HUES64 (cell line): Measurements from ENCODE around the gene OR1J2.

ENCODE experiments used
- H3K27ac ChIP-seq: 2 replicates; pipeline ENCODE4 v1.7.0; 2013; ENCODE audit warnings: low read depth, low read length, inconsistent platforms
- H3K27me3 ChIP-seq: 2 replicates; pipeline ENCODE4 v1.6.1; 2013; ENCODE audit warnings: mild to moderate bottlenecking, low read length; ENCODE audit not compliant: insufficient read depth
- H3K36me3 ChIP-seq: 2 replicates; pipeline ENCODE4 v1.6.1; 2013; ENCODE audit warnings: mild to moderate bottlenecking, low read length; ENCODE audit not compliant: insufficient read depth
- H3K4me1 ChIP-seq: 2 replicates; pipeline ENCODE4 v1.6.1; 2013; ENCODE audit warnings: mild to moderate bottlenecking, low read length, moderate library complexity; ENCODE audit not compliant: insufficient read depth
- H3K4me3 ChIP-seq: 2 replicates; pipeline ENCODE4 v1.5.1; 2013; ENCODE audit warnings: mild to moderate bottlenecking, low read length, moderate library complexity
- H3K9ac ChIP-seq: 2 replicates; pipeline ENCODE4 v1.6.1; 2013; ENCODE audit warnings: mild to moderate bottlenecking, low read depth, low read length
- H3K9me3 ChIP-seq: 2 replicates; pipeline ENCODE4 v1.6.1; 2013; ENCODE audit warnings: low read depth, low read length; ENCODE audit not compliant: insufficient read depth
- WGBS: fragments of 150-250, 120-280 bp; methylation state at CpG from one replicate; pipeline ENCODE4 v1.1.7; 2013; ENCODE audit warnings: missing lambda C conversion rate; 5-methylcytosine and 5-hydroxymethylcytosine counted together

OR1J2 gene

DNA sequence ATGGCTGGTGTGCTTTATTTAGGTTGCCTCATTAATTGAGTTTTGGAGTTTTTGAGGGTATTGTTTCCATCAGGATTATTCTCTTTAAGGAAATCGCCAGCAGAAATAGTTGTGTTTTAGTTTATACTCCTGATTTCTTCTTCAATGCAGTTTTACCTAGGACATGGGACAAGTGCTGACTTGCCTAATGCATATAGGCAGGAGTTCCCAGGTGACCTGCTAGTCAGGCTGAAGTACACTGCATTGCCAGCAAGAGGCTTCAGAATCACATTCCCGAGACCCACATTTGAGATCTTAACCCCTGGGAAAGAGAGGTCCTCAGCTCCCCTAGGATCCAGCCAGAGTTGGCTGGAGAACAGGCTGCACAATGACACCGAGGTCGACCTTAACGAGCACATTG, 40.8 kb downstream of the OR1J2 start:
- Histone ChIP-seq H3K27me3 (no peaks in the 10 kb centered on the region; the same call in 1 of the 2 replicates), H3K27ac (no peak overlapping the region), H3K9me3 (peaks cover 39% of the 10 kb centered on the region), H3K9ac (no peak overlapping the region), H3K4me1 (no peaks in the 10 kb centered on the region), H3K36me3 (no peaks in the 10 kb centered on the region), H3K4me3 (no peak overlapping the region)
- WGBS, result 71% methylated on average over 5 of the region's 5 CpGs

DNA sequence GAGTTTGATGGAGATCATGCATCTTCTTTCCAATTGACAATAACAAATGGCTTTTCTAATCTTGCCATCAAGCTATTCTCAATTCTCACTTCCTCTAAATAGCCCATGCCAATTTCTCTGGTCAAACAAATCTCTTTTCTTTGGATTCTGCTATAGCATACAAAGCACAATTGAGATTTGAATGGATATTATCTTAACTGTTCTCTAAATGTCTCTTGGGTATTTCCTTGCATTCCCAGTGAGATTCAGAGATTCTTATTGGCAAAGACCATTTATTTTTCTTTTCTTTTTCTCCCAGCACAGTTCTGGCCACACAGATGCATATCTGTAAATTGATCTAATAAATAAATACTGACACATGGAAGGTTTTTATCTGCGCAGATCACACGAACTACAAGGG, 42.2 kb downstream of the OR1J2 start, which contains the start of gene OR1N2:
OR1N2 (plus strand) TSS at position 301 of the 400 bp plus-strand sequence. CDS start 100 bp downstream, outside the sequence.
- Histone ChIP-seq H3K4me1 (no peaks in the 10 kb centered on the region), H3K4me3 (no peak within 1 kb of the TSS), H3K36me3 (no peaks in the 10 kb centered on the region), H3K9ac (no peak within 1 kb of the TSS), H3K27me3 (no peaks in the 10 kb centered on the region; the same call in 1 of the 2 replicates), H3K9me3 (peaks cover 46% of the 10 kb centered on the region), H3K27ac (no peak within 1 kb of the TSS)
- 83% methylated on average over 2 of the region's 2 CpGs for WGBS
